Cardiac fibroblast (primary cell): ENCODE data around the gene FRMD1.

Source experiments
- DNase-seq, 2 donors: peaks; one replicate each; pipeline versions ENCODE4 v3.0.0 to v3.0.0-alpha.2; 2010; ENCODE audit warnings: low read depth in 2 of 2
- H3K4me3 ChIP-seq, 2 donors: replicated peaks in 1 of 2; 1 replicate in 1 of 2; 2 replicates in 1 of 2; pipeline ENCODE4 v1.5.1; 2011; ENCODE audit warnings: low read depth in 2 of 2, low read length in 2 of 2, mild to moderate bottlenecking in 2 of 2, moderate library complexity in 1 of 2
- TF ChIP-seq, protein P1 (sequence below): IDR thresholded peaks from one replicate; pipeline ENCODE4 v1.5.1; 2011; ENCODE audit warnings: low read depth, mild to moderate bottlenecking, low read length, inconsistent platforms

FRMD1 gene

DNA sequence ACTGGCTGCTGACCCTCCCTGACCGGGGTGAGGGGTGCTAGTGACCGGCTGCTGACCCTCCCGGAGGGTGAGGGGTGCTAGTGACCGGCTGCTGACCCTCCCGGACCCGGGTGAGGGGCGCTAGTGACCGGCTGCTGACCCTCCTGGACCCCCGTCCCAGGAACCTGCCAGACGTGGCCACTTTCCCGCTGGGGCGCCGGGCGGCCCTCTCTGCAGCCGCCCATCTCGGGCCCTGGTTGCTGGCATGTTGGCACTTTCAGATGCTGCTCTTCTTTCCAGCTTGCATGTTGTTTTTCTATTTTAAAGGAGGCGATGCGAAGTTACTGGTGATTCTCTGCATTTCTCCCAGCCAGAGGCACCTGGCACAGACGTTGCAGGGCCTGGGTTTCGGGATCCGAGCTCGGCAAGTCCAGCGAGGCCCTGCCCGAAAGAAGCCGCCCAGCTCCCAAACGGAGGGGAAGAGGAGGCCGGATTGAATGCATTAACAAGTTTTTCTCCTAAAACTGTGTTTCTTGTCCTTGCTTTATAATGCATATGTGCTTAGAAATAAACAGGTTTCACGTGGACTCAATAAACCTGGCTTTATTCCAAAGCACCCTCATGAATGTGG, 34.4 kb downstream of the FRMD1 start:
- TF ChIP-seq, protein P1, sequence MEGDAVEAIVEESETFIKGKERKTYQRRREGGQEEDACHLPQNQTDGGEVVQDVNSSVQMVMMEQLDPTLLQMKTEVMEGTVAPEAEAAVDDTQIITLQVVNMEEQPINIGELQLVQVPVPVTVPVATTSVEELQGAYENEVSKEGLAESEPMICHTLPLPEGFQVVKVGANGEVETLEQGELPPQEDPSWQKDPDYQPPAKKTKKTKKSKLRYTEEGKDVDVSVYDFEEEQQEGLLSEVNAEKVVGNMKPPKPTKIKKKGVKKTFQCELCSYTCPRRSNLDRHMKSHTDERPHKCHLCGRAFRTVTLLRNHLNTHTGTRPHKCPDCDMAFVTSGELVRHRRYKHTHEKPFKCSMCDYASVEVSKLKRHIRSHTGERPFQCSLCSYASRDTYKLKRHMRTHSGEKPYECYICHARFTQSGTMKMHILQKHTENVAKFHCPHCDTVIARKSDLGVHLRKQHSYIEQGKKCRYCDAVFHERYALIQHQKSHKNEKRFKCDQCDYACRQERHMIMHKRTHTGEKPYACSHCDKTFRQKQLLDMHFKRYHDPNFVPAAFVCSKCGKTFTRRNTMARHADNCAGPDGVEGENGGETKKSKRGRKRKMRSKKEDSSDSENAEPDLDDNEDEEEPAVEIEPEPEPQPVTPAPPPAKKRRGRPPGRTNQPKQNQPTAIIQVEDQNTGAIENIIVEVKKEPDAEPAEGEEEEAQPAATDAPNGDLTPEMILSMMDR, result no peak
- no peak for DNase-seq
- no peak overlapping the region for H3K4me3 ChIP-seq

- no peak overlapping the region for H3K4me3 ChIP-seq
- TF ChIP-seq, protein P1, result no peak
Measured at GRCh38 chr6:168043848-168044415, 35.1 kb downstream of the FRMD1 start.

GRCh38 chr6:168043193-168043847, 35.7 kb downstream of the FRMD1 start:
- H3K4me3 ChIP-seq, result no peak overlapping the region
- TF ChIP-seq, protein P1, result no peak
- no peak for DNase-seq

More at GRCh38 chr6:168043848-168044415, 35.1 kb downstream of the FRMD1 start:
- DNase-seq, result no peak

GRCh38 chr6:168042426-168043192, 36.4 kb downstream of the FRMD1 start:
- TF ChIP-seq, protein P1, result no peak
- H3K4me3 ChIP-seq, result no peak overlapping the region
- DNase-seq, result no peak

- TF ChIP-seq, protein P1, result no peak
- no peak for DNase-seq
Measured at GRCh38 chr6:168041928-168042327, 37.1 kb downstream of the FRMD1 start.

GRCh38 chr6:168040856-168041496, 38.0 kb downstream of the FRMD1 start:
- DNase-seq, result no peak
- no peak overlapping the region for H3K4me3 ChIP-seq
- TF ChIP-seq, protein P1, result no peak

More at GRCh38 chr6:168041928-168042327, 37.1 kb downstream of the FRMD1 start:
- no peak overlapping the region for H3K4me3 ChIP-seq
